GM12873 (cell line): Measurements from ENCODE around the gene MIOX.

Experiments
- CTCF ChIP-seq: IDR thresholded peaks from 2 replicates; pipeline ENCODE4 v1.5.1; 2012; ENCODE audit warnings: low read depth, mild to moderate bottlenecking, moderate library complexity, low read length, control low read depth; ENCODE audit not compliant: insufficient read depth; ENCODE audit errors: missing control alignments

Gene MIOX

GRCh38 chr22:50508897-50509296 is 22.2 kb downstream of the MIOX start:
- TF ChIP-seq CTCF: no peak

- no peak for TF ChIP-seq CTCF
These were observed 26.5 kb downstream of the MIOX start for GRCh38 chr22:50513175-50513574.

GRCh38 chr22:50516068-50516467 is 29.4 kb downstream of the MIOX start:
- TF ChIP-seq CTCF: no peak

GRCh38 chr22:50516891-50517290 is 30.2 kb downstream of the MIOX start:
- no peak for TF ChIP-seq CTCF

- no peak for TF ChIP-seq CTCF
These were observed 31.0 kb downstream of the MIOX start for GRCh38 chr22:50517495-50518260.

- no peak for TF ChIP-seq CTCF
These were observed 31.9 kb downstream of the MIOX start for GRCh38 chr22:50518606-50519005.

- no peak for TF ChIP-seq CTCF
These were observed 32.5 kb downstream of the MIOX start for GRCh38 chr22:50519151-50519550.
